ENCODE data around the gene C4orf17.

C4orf17 gene

DNA sequence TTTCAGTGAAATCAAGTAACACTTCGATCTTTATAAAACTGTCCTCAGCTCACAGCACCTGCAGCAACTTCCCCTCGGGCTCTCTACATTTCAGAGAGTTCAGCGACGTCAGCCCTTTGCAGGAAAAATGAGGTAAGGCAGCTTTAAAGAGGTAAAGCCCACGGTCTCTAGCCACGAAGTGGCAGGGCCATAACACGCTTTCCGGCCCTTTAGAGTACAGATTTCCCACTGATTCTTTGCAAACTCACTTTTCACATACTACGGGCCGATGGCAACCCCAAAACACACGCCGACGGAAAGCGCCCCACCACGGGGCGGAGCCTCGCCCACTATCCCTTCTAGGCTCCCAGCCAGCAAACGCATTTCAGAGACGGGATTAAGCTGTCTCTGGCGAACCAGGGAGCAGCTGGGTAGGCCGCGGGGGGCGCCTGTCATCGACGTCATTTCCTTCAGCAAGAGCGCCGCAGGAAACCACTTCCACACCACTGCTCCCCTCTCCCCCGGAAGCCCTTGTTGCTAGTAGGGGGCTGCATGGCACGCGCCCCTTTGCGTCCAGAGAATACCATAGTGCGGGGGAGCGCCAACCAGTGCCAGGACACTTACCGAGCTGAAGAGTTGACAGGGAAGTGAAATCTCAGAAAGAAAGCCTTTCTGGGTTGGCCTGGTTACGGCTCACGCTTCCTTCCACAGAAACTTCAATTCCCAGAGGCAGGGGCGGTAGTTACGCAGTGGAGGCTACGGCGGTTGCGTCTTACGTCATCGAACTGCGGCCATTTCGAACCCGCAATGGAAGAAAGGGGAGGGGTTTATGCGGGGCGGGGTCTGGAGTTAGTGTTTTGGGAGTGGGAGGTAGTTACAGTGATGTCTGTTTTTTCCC is 52.7 kb downstream of the C4orf17 start, which contains the start of gene TRMT10A:
TSS of gene TRMT10A (minus strand) at position 730 of the 877 bp plus-strand sequence. CDS start 4,701 bp downstream, outside the sequence.
- Histone ChIP-seq H3K4me1 (ENCODE audit: insufficient read depth, low read length) (peaks cover 3% of the 10 kb centered on the region), H2AFZ (ENCODE audit: low read depth, low read length) (peak within 1 kb of the TSS; percentile 71), H3K9me3 (ENCODE audit: low read length) (no peaks in the 10 kb centered on the region), H3K27me3 (ENCODE audit: insufficient read depth, low read length) (no peaks in the 10 kb centered on the region), H3K36me3 (ENCODE audit: insufficient read depth, low read length) (no peaks in the 10 kb centered on the region), H3K4me3 (ENCODE audit: low read length) (peak within 1 kb of the TSS; percentile 63)

- H3K27me3 ChIP-seq (ENCODE audit: insufficient read depth, low read length) = no peaks in the 10 kb centered on the region
- no peaks in the 10 kb centered on the region for H3K9me3 ChIP-seq (ENCODE audit: low read length)
- peak overlapping the region; percentile 32 for H2AFZ ChIP-seq (ENCODE audit: low read depth, low read length)
- no peaks in the 10 kb centered on the region for H3K36me3 ChIP-seq (ENCODE audit: insufficient read depth, low read length)
- peaks cover 3% of the 10 kb centered on the region for H3K4me1 ChIP-seq (ENCODE audit: insufficient read depth, low read length)
- no peak overlapping the region for H3K4me3 ChIP-seq (ENCODE audit: low read length)
These were observed 54.1 kb downstream of the C4orf17 start for GRCh38 chr4:99564921-99565320.

DNA sequence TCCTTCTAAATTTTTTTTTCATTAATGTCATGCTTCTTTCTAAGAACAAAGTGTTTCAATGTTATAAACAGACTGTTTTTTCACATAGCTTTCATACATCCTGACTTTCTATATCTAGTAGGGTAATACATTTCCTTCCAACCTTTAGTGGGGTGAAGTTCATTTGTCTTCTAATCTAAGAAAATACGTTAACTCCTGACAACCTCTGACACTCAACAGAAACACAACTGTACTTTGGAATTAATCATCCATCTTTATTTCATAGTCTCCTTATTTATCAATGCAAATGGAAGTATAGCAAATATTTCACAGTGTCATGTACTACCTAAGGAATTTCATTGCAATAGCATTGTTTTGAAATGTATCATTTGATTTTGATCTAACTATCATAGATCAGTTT is 61.1 kb downstream of the C4orf17 start:
- Histone ChIP-seq H3K4me3 (ENCODE audit: low read length) (no peak overlapping the region), H3K36me3 (ENCODE audit: insufficient read depth, low read length) (no peaks in the 10 kb centered on the region), H3K4me1 (ENCODE audit: insufficient read depth, low read length) (peaks cover 17% of the 10 kb centered on the region), H2AFZ (ENCODE audit: low read depth, low read length) (no peak overlapping the region), H3K27me3 (ENCODE audit: insufficient read depth, low read length) (no peaks in the 10 kb centered on the region), H3K9me3 (ENCODE audit: low read length) (no peaks in the 10 kb centered on the region)

GRCh38 chr4:99572527-99573240 is 61.9 kb downstream of the C4orf17 start:
- Histone ChIP-seq H3K4me3 (ENCODE audit: low read length) (no peak overlapping the region), H2AFZ (ENCODE audit: low read depth, low read length) (no peak overlapping the region), H3K4me1 (ENCODE audit: insufficient read depth, low read length) (peaks cover 17% of the 10 kb centered on the region), H3K9me3 (ENCODE audit: low read length) (no peaks in the 10 kb centered on the region), H3K36me3 (ENCODE audit: insufficient read depth, low read length) (no peaks in the 10 kb centered on the region), H3K27me3 (ENCODE audit: insufficient read depth, low read length) (no peaks in the 10 kb centered on the region)

DNA sequence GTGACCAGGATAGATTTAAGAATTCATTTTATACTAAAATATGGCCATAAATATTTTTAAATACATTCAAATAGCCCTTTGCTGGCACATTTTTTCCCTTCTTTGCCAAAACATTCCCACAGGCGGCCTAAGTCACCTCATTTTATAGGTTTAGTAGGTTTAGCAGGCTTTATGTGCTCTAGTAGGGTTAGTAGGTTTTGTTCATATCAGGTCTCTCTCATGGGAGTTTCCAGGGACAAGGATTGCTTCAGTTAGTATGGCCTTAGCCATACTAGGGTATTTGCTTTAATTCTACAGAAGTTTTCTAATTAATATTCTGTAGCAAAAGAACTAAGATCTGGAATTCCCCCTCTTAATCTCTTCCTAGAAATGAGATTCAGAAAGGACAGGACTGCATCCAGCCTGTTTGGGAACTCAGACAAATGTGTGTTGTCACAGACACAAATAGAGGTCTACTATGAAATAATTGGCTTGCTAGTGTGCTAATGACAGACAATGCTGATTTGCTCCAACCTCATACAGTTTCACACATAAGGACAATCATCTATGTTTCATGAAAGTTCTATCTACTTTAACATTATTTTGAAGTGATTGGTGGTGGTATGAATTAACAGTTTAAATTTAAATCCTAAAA is 63.0 kb downstream of the C4orf17 start:
- Histone ChIP-seq H3K4me3 (ENCODE audit: low read length) (no peak overlapping the region), H3K27me3 (ENCODE audit: insufficient read depth, low read length) (no peaks in the 10 kb centered on the region), H3K4me1 (ENCODE audit: insufficient read depth, low read length) (peaks cover 17% of the 10 kb centered on the region), H2AFZ (ENCODE audit: low read depth, low read length) (no peak overlapping the region), H3K9me3 (ENCODE audit: low read length) (no peaks in the 10 kb centered on the region), H3K36me3 (ENCODE audit: insufficient read depth, low read length) (no peaks in the 10 kb centered on the region)

DNA sequence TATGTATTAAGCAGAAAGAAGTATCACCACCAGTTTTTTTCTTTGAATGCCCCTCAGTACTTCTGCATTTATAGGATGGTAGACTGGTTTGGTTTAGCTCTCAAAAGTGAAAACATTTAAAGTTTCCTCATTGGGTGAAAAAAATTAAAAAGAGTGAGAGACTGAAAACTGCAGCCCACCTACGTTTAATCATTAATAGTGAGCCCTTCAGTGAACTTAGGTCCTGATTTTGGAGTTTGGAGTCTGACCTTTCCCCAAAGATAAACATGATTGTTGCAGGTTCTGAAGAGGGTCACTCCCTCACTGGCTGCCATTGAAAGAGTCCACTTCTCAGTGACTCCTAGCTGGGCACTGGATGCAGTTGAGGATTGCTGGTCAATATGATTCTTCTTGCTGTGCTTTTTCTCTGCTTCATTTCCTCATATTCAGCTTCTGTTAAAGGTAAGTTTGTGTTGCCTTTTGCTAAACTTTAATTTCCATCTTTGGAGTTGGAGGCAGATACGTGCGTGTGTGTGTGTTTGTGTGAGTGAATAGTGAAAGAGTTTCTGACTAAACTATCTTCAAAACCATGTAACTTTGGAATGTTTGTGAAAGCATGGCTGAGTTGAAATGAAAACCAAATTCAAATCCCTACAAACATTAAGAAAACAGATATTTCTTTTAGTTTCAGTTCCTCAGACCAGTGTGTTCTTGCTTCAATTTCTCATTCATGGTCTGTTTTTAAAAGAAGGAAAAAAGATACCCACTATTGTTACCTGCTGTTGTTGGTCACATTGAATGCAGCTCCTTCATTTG is 63.9 kb downstream of the C4orf17 start, which contains the start of gene MTTP:
TSS of gene MTTP (plus strand) at position 295 of the 795 bp plus-strand sequence. CDS start at position 381, 86 bp downstream.
- Histone ChIP-seq H3K4me3 (ENCODE audit: low read length) (peak within 1 kb of the TSS; percentile 54), H2AFZ (ENCODE audit: low read depth, low read length) (peak within 1 kb of the TSS; percentile 49), H3K4me1 (ENCODE audit: insufficient read depth, low read length) (peaks cover 17% of the 10 kb centered on the region), H3K9me3 (ENCODE audit: low read length) (no peaks in the 10 kb centered on the region), H3K27me3 (ENCODE audit: insufficient read depth, low read length) (no peaks in the 10 kb centered on the region), H3K36me3 (ENCODE audit: insufficient read depth, low read length) (no peaks in the 10 kb centered on the region)

- Histone ChIP-seq H3K27me3 (ENCODE audit: insufficient read depth, low read length) (no peaks in the 10 kb centered on the region), H3K9me3 (ENCODE audit: low read length) (no peaks in the 10 kb centered on the region), H3K4me1 (ENCODE audit: insufficient read depth, low read length) (peaks cover 13% of the 10 kb centered on the region), H3K36me3 (ENCODE audit: insufficient read depth, low read length) (no peaks in the 10 kb centered on the region), H3K4me3 (ENCODE audit: low read length) (no peak overlapping the region), H2AFZ (ENCODE audit: low read depth, low read length) (no peak overlapping the region)
These were observed 67.9 kb downstream of the C4orf17 start for GRCh38 chr4:99578714-99579113.

DNA sequence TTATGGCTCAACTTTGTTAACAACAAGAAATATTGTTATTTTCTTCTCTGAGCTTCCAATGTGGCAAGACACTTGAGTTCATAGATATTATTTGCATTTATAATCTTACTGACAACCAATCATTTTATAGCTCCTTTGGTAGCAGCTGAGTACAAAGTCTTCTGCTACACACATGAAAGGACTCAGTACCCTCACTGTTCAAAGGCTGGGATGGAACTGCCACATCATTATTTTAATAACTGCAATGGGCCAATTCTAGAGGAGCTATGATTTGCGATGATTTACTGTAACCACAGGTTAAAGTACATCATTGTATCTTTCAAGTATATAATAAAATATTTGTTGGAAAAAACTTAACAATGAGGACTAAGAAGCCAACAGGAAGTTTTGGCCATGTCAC is 74.7 kb downstream of the C4orf17 start:
- Histone ChIP-seq H3K4me1 (ENCODE audit: insufficient read depth, low read length) (no peaks in the 10 kb centered on the region), H3K4me3 (ENCODE audit: low read length) (no peak overlapping the region), H3K9me3 (ENCODE audit: low read length) (no peaks in the 10 kb centered on the region), H3K36me3 (ENCODE audit: insufficient read depth, low read length) (peaks cover 4% of the 10 kb centered on the region), H2AFZ (ENCODE audit: low read depth, low read length) (no peak overlapping the region), H3K27me3 (ENCODE audit: insufficient read depth, low read length) (no peaks in the 10 kb centered on the region)

GRCh38 chr4:99586322-99586721 is 75.5 kb downstream of the C4orf17 start:
- Histone ChIP-seq H3K4me3 (ENCODE audit: low read length) (no peak overlapping the region), H3K36me3 (ENCODE audit: insufficient read depth, low read length) (peaks cover 4% of the 10 kb centered on the region), H3K4me1 (ENCODE audit: insufficient read depth, low read length) (no peaks in the 10 kb centered on the region), H3K27me3 (ENCODE audit: insufficient read depth, low read length) (no peaks in the 10 kb centered on the region), H3K9me3 (ENCODE audit: low read length) (no peaks in the 10 kb centered on the region), H2AFZ (ENCODE audit: low read depth, low read length) (no peak overlapping the region)

- Histone ChIP-seq H3K36me3 (ENCODE audit: insufficient read depth, low read length) (peaks cover 4% of the 10 kb centered on the region), H3K4me3 (ENCODE audit: low read length) (no peak overlapping the region), H2AFZ (ENCODE audit: low read depth, low read length) (no peak overlapping the region), H3K27me3 (ENCODE audit: insufficient read depth, low read length) (no peaks in the 10 kb centered on the region), H3K4me1 (ENCODE audit: insufficient read depth, low read length) (no peaks in the 10 kb centered on the region), H3K9me3 (ENCODE audit: low read length) (no peaks in the 10 kb centered on the region)
These were observed 76.0 kb downstream of the C4orf17 start for GRCh38 chr4:99586797-99587196.

DNA sequence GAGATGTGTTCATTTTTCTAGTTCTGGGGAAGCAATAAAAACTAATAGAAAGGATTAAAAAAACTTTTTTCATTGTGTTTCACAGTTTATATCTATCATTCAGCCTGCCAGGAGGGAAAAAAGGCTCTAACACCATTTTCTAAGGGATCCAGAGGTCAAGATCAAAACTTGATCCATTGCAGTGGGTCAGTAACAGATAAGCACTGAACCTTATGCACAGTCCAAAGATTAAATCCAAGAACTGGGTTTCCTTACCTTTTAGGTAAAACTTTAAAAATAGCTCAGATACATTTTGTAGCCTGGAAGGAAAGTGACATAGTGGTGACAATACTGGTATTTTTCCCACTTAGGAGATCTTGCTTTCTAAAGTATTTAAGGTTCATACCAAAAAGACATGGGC is 76.5 kb downstream of the C4orf17 start:
- Histone ChIP-seq H3K36me3 (ENCODE audit: insufficient read depth, low read length) (peaks cover 4% of the 10 kb centered on the region), H3K4me3 (ENCODE audit: low read length) (no peak overlapping the region), H3K4me1 (ENCODE audit: insufficient read depth, low read length) (no peaks in the 10 kb centered on the region), H3K9me3 (ENCODE audit: low read length) (no peaks in the 10 kb centered on the region), H2AFZ (ENCODE audit: low read depth, low read length) (no peak overlapping the region), H3K27me3 (ENCODE audit: insufficient read depth, low read length) (no peaks in the 10 kb centered on the region)

GRCh38 chr4:99587803-99588202 is 77.0 kb downstream of the C4orf17 start:
- H3K4me3 ChIP-seq (ENCODE audit: low read length) = no peak overlapping the region
- no peaks in the 10 kb centered on the region for H3K9me3 ChIP-seq (ENCODE audit: low read length)
- no peak overlapping the region for H2AFZ ChIP-seq (ENCODE audit: low read depth, low read length)
- H3K27me3 ChIP-seq (ENCODE audit: insufficient read depth, low read length) = no peaks in the 10 kb centered on the region
- H3K4me1 ChIP-seq (ENCODE audit: insufficient read depth, low read length) = no peaks in the 10 kb centered on the region
- H3K36me3 ChIP-seq (ENCODE audit: insufficient read depth, low read length) = peaks cover 4% of the 10 kb centered on the region

Data from neuron (in vitro differentiated cells).